Effector CD4-positive, alpha-beta T cell (primary cell): Measurements from ENCODE around the gene AKT1S1.

ENCODE experiments used
- DNase-seq: peaks from one replicate; pipeline ENCODE4 v3.0.0-alpha.2; 2020

AKT1S1 gene

DNA sequence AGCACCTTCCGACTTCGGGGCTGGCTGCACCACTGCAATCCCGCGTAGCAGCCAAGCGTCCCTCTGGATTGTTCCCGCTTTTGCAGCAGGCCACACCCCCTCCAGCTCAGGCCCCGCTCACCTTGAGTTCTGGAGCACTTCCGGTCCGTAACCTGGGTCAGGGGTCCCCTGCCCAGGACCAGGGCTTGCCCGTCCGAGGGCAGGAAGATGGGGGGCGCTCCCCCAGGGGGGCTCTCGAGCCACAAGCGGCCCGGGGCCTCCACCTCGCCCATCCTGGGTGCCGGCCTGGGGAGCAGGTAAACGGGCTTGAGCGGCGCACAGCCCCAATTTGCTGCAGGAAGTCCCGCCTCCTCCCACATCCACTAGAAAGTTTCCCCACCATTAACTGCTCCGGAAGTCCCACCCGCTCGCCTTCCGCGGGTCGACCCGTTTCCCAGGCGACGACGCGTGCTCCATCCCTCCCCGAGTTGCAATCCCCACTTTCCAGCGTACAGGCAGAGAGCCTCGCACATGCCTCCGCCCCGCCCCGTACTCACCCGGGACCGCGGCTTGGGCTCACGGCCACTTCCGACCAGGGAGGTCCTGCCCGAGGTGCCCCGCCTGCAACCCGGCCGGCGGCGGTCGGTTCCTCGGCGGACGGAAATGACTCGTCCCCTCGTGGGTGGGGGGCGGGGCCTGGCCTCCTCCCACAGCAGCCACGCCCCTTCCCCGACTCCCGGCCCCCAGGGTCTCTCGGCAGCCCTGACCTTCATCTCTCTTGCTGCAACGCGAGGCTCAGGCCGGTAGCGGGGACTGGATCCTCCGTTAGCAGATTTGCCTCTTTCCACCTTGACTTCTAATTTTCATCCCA lies 10.0 kb downstream of the AKT1S1 start, which contains the start of gene PNKP:
PNKP (minus strand) TSS at position 644 of the 850 bp plus-strand sequence; CDS start at position 272, 372 bp downstream.
- peak; percentile 75 for DNase-seq

- DNase-seq = no peak
Observed at GRCh38 chr19:49864890-49865289, 12.3 kb downstream of the AKT1S1 start.

GRCh38 chr19:49863935-49864320 lies 13.2 kb downstream of the AKT1S1 start:
- DNase-seq = no peak

GRCh38 chr19:49863254-49863934 lies 13.8 kb downstream of the AKT1S1 start:
- DNase-seq = no peak

- DNase-seq = no peak
Observed at GRCh38 chr19:49862391-49863253, 14.5 kb downstream of the AKT1S1 start.

- no peak for DNase-seq
Observed at GRCh38 chr19:49861541-49862378, 15.4 kb downstream of the AKT1S1 start.

DNA sequence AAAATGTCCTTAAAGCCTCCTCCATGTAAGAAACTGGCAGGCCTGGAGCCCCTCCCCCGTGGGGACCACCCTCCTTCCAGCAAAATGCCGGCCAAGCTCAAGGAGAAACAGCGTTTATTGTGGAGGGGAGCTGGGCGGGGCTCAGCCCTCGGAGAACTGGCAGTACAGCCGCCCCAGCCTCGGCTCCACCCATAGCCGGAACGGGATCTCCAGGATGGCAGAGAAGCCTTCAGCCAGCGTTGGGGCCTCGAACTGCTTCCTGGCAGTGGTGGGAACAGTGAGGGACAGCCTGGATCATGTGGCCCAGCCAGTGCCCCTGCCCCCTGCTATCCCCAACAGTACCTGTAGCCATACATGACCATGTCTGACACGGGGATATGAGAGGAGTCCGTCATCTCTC lies 16.0 kb downstream of the AKT1S1 start:
- DNase-seq = no peak

DNA sequence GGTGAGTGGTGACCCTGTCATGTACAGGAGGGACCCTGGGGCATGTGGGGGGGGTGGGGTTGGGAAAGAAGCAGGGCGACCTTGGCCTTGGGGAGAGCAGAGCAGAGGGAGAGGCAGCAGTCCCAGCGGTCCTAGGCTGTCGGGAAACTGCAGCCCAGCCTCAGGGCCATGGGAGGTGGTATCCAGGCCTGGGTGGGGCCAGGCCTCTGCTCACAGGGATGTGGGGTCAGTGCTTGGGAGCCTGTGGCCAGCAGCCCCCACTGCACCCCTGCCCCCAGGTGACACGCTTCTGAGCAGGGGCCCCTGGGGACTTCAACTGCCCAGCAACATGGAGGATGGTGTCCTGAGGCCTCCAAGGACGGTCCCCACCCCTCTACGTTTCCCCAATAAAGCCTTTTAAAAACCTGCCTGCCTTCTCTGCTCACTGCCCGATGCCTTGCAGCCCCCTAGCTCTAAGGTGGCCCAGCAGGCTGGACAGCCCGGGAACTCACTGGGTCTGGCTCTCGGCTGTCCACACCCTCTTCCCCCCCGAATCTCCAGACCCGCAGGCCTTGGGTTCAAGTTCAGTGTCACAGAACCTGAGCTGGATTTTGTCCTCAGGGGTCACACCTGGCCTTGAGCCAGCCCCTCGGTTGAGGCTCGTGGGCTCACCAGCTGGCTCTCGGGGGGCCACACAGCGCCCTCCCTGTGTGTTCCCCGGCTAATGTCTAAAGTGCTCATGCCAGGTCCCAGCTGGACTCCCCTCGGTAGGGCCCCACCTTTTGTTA lies 16.6 kb downstream of the AKT1S1 start:
- DNase-seq = no peak

DNA sequence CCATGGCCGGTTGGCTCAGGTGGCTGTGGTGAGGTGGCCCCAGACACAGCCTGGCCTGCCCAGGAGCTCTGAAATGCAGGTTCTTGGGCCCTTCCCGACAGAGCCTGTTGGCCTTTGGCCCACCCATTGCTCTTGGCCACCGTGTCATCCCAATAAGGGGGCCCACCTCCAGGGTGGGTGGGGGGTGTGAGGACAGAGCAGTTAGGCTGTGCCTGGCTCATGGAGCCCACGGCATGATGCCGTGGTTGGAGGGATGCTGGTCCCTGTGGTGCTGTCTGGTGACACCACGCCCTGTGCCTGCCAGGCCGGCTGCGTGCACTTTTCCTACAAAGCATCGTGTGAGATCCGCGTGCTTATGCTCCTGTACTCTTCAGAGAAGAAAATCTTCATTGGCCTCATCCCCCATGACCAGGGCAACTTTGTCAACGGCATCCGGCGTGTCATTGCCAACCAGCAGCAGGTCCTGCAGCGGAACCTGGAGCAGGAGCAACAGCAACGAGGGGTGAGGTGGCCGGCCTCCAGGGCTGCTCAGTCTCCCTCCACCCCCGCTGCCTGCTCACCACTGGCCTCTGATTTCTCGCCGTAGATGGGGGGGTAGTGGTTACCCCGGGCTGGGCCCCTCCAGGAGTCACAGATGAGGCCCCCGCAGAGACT lies 17.3 kb downstream of the AKT1S1 start:
- no peak for DNase-seq

GRCh38 chr19:49858088-49858985 lies 18.8 kb downstream of the AKT1S1 start:
- DNase-seq = no peak

GRCh38 chr19:49857838-49858087 lies 19.4 kb downstream of the AKT1S1 start:
- DNase-seq = no peak

DNA sequence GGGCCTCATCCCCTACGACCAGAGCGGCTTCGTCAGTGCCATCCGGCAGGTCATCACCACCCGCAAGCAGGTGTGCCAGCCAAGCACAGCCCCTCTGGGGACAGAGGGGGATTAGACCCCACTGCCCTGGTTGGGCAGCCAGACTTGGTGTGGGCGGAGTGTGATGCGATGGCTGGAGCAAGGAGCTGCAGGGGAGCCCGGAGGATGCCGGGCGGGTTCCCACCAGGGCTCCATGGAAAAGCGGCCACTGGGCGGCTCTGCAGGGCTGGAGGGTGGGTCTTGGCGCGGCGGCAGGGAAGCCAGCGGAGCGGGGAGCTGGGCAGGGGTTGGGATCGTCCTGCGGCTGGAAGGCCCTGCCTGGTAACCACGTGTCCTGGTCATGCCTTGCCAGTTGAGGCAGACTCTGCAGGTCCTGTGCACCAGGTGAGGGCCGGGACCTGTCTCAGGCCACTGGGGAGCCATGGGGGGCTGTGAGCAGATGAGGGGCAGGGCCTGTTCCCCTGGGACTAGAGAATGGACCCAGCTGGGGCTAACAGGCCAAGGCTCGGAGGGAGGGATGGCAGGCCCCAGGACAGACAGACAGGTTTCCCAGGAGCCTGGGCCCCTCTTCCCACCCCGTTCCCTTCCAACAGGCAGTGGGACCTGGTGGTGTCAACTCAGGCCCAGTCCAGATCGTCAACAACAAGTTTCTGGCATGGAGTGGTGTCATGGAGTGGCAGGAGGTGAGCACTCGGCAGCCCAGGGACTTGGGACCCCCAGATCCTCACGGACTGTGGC lies 19.9 kb downstream of the AKT1S1 start:
- no peak for DNase-seq

DNA sequence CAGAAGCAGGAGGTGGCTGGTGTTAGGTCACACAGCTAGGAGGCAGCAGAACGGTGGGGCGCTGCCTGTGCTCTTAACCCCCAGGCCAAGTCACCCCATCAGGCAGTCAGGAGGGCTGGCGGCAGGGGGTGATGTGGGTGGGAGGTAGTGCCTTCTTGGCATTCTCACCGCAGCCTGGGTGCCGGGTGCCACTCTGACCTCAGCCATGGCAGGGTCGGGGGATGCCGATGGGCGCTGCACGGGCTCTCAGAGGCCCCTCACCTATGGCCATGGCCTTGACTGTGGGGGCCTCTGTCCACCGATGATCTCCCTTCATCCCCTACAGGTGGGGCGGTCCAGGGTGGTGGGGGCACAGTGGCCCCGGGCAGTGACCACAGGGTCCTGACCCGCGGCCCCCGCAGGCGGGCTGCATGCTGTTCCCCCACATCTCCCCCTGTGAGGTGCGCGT lies 20.6 kb downstream of the AKT1S1 start:
- DNase-seq = no peak

GRCh38 chr19:49855676-49856573 lies 21.2 kb downstream of the AKT1S1 start:
- no peak for DNase-seq

DNA sequence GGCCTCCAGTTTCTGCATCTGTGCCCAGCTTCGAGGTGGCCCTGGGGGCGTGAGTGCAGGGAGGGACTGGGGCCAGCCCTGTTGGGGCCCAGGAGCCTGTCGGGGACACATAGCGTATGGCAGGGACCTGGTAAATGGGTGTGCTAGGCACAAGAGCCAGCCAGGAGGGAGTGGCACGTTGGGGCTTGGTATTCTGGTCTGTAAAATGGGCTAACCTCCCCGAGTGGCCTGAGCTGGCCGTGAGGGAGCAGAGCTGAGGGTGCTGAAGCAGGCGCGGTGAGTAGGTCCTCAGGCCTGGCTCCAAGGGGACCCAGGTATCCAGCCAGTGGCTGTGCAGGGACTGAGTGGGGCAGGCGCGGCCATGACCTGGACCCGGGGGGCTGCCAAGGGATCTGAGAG lies 21.9 kb downstream of the AKT1S1 start:
- DNase-seq = no peak

- no peak for DNase-seq
Observed at GRCh38 chr19:49854378-49855263, 22.5 kb downstream of the AKT1S1 start.

- no peak for DNase-seq
Observed at GRCh38 chr19:49853852-49854377, 23.2 kb downstream of the AKT1S1 start.
